ENCODE data around the gene TMOD1. TPM values are rescaled to one million over a fixed set of nuclear protein-coding genes. Genes with fewer than 3 reads are reported as not detected.
"Not testable (repeated sequence)": the region's sequence is repeated elsewhere in the genome, so short reads cannot be mapped to it uniquely, and the experiment has no call there.

TMOD1 gene
- 1 to 10 TPM; 1.8 to 4.9 (median 2.9) TPM for total RNA-seq

- intact Hi-C loops (cut with DNase I; ENCODE audit: low total_unique reads), result no loop called here
- peak within 1 kb of the TSS; percentile 57 for H3K4me3 ChIP-seq (ENCODE audit: low read depth, poor library complexity, severe bottlenecking)
- 0 to 2% methylated on average over 32 to 40 of the region's 87 CpGs for WGBS, 2 donors
- DNase-seq (ENCODE audit: low spot score in 2 of 2), result peak in 1 of 2 donors; percentile 90
- no peak for TF ChIP-seq POLR2A (IDR thresholded peaks at IDR 0.05)
- TF ChIP-seq CTCF (IDR thresholded peaks at IDR 0.05), result no peak
Observed at GRCh38 chr9:97501177-97501971, at the start of gene TMOD1. Gene TMOD1 (plus strand): TSS chr9:97501666. CDS start chr9:97524189, 22,523 bp downstream.

GRCh38 chr9:97453573-97453972, 47.9 kb upstream of the TMOD1 start:
- WGBS, 2 donors, result 96 to 97% methylated on average over 3 of the region's 3 CpGs
- H3K4me3 ChIP-seq (ENCODE audit: low read depth, poor library complexity, severe bottlenecking); intact Hi-C loops (cut with DNase I; ENCODE audit: low total_unique reads); DNase-seq (ENCODE audit: low spot score in 2 of 2): not testable (repeated sequence)

GRCh38 chr9:97456841-97457240, 44.6 kb upstream of the TMOD1 start:
- intact Hi-C loops (cut with DNase I; ENCODE audit: low total_unique reads); H3K4me3 ChIP-seq (ENCODE audit: low read depth, poor library complexity, severe bottlenecking); DNase-seq (ENCODE audit: low spot score in 2 of 2): not testable (repeated sequence)

- no peak overlapping the region for H3K4me3 ChIP-seq (ENCODE audit: low read depth, poor library complexity, severe bottlenecking)
- TF ChIP-seq CTCF (IDR thresholded peaks at IDR 0.05) (no peak), POLR2A (IDR thresholded peaks at IDR 0.05) (no peak)
- intact Hi-C loops (cut with DNase I; ENCODE audit: low total_unique reads), result no loop called here
- DNase-seq (ENCODE audit: low spot score in 2 of 2), result no peak
Observed at GRCh38 chr9:97459326-97459725, 42.1 kb upstream of the TMOD1 start.

GRCh38 chr9:97462159-97462558, 39.3 kb upstream of the TMOD1 start:
- 95 to 96% methylated on average over 3 of the region's 3 CpGs for whole genome bisulfite sequencing, 2 donors
- TF ChIP-seq POLR2A (IDR thresholded peaks at IDR 0.05) (no peak), CTCF (IDR thresholded peaks at IDR 0.05) (no peak)
- no peak for DNase-seq (ENCODE audit: low spot score in 2 of 2)
- H3K4me3 ChIP-seq (ENCODE audit: low read depth, poor library complexity, severe bottlenecking), result no peak overlapping the region
- intact Hi-C loops (cut with DNase I; ENCODE audit: low total_unique reads), result no loop called here

- H3K4me3 ChIP-seq (ENCODE audit: low read depth, poor library complexity, severe bottlenecking), result no peak overlapping the region
- 88 to 100% methylated on average over 1 of the region's 1 CpG for WGBS, 2 donors
- DNase-seq (ENCODE audit: low spot score in 2 of 2), result no peak
- no peak for TF ChIP-seq CTCF (IDR thresholded peaks at IDR 0.05)
- no peak for TF ChIP-seq POLR2A (IDR thresholded peaks at IDR 0.05)
- intact Hi-C loops (cut with DNase I; ENCODE audit: low total_unique reads), result no loop called here
Observed at GRCh38 chr9:97462914-97463313, 38.6 kb upstream of the TMOD1 start.
